B cell (primary cell): ENCODE measurements around the gene TSKU. TPM values are rescaled to one million over a fixed set of nuclear protein-coding genes. Genes with fewer than 3 reads are reported as not detected.

Experiments used
- ATAC-seq: fragments of 200-7000 bp; cut with Tn5 transposase; one replicate; pipeline ENCODE4 v1.10.0; 2021; ENCODE audit warnings: low read depth, mild to moderate bottlenecking, moderate number of reproducible peaks, moderate library complexity
- CTCF ChIA-PET: fragments of 350-600 bp; sonication (Branson Sonifier 250); formaldehyde crosslinking; loops from one replicate; lab custom pipeline; 2021; ENCODE audit warnings: antibody characterized with exemption, inconsistent platforms; lab: Charles Lee
- POLR2A ChIA-PET: fragments of 350-600 bp; sonication (Branson Sonifier 250); formaldehyde crosslinking; loops from one replicate; lab custom pipeline; 2021; ENCODE audit warnings: antibody characterized with exemption; lab: Charles Lee
- DNase-seq: peaks from one replicate; pipeline ENCODE4 v3.0.0; 2013
- H2AFZ ChIP-seq: 2 replicates; pipeline ENCODE4 v1.6.1; 2012; ENCODE audit warnings: mild to moderate bottlenecking, low read depth, low read length; ENCODE audit not compliant: insufficient read depth, poor library complexity, severe bottlenecking
- H3K27ac ChIP-seq, 2 donors: 1 replicate in 1 of 2; 2 replicates in 1 of 2; pipeline ENCODE4 v1.5.1; 2012 to 2013; ENCODE audit warnings: low read length in 2 of 2, mild to moderate bottlenecking in 2 of 2, moderate library complexity in 1 of 2
- H3K27me3 ChIP-seq, 4 experiments: fragments of 200-600 bp in 1 of 4; sonication (generic) in 1 of 4; replicated peaks in 1 of 4; 1 replicate in 2 of 4; 2 replicates in 2 of 4; pipeline versions ENCODE4 v1.6.1 to v1.7.0; 2013 to 2016; ENCODE audit warnings: low read length in 3 of 4, mild to moderate bottlenecking in 2 of 4, mixed read lengths in 1 of 4, moderate library complexity in 1 of 4; ENCODE audit not compliant: insufficient read depth in 4 of 4, control insufficient read depth in 3 of 4; ENCODE audit errors: control extremely low read depth in 1 of 4
- H3K36me3 ChIP-seq, 2 experiments: replicated peaks in 1 of 2; 1 replicate in 1 of 2; 2 replicates in 1 of 2; pipeline versions ENCODE4 v1.6.1 to v1.7.1; 2013; ENCODE audit warnings: low read length in 1 of 2; ENCODE audit not compliant: insufficient read depth in 2 of 2, control insufficient read depth in 1 of 2; ENCODE audit errors: control extremely low read depth in 1 of 2, extremely low read depth in 1 of 2
- H3K4me1 ChIP-seq, 2 donors: fragments of 200-600 bp in 1 of 2; sonication (generic) in 1 of 2; 1 replicate in 1 of 2; 2 replicates in 1 of 2; pipeline versions ENCODE4 v1.5.1 to v1.6.1; 2013 to 2017; ENCODE audit warnings: low read length in 2 of 2; ENCODE audit not compliant: control insufficient read depth in 2 of 2, insufficient read depth in 2 of 2
- H3K4me2 ChIP-seq: replicated peaks from 2 replicates; pipeline ENCODE3; 2012; ENCODE audit warnings: mild to moderate bottlenecking, low read depth, low read length; ENCODE audit not compliant: poor library complexity, severe bottlenecking
- H3K4me3 ChIP-seq, 5 experiments: fragments of 200-600 bp in 1 of 5; sonication (generic) in 1 of 5; 1 replicate in 3 of 5; 2 replicates in 2 of 5; pipeline versions ENCODE4 v1.5.1 to v1.7.0; 2011 to 2016; ENCODE audit warnings: low read length in 4 of 5, mild to moderate bottlenecking in 4 of 5, low read depth in 2 of 5, control low read depth in 1 of 5, moderate library complexity in 1 of 5; ENCODE audit not compliant: insufficient read depth in 1 of 5; ENCODE audit errors: control extremely low read depth in 1 of 5, extremely low read depth in 1 of 5
- H3K79me2 ChIP-seq: fragments of 200-600 bp; sonication (generic); one replicate; pipeline ENCODE4 v1.6.0; 2016; ENCODE audit warnings: low read length; ENCODE audit not compliant: control insufficient read depth, insufficient read depth
- H3K9ac ChIP-seq: fragments of 200-600 bp; sonication (generic); 2 replicates; pipeline ENCODE4 v1.6.1; 2017; ENCODE audit warnings: mild to moderate bottlenecking, low read length, moderate library complexity
- H3K9me3 ChIP-seq, 3 donors: one replicate each; pipeline versions ENCODE4 v1.6.1 to v1.7.1; 2013; ENCODE audit warnings: low read length in 2 of 3; ENCODE audit not compliant: control insufficient read depth in 2 of 3, insufficient read depth in 1 of 3; ENCODE audit errors: control extremely low read depth in 1 of 3
- H4K20me1 ChIP-seq: 2 replicates; pipeline ENCODE4 v1.6.0; 2012; ENCODE audit warnings: mild to moderate bottlenecking, low read length; ENCODE audit not compliant: insufficient read depth, control insufficient read depth, poor library complexity, severe bottlenecking
- H3K27ac Mint-ChIP-seq: one replicate; pipeline ENCODE4 v1.8.0; 2021; ENCODE audit warnings: mixed read lengths
- H3K27me3 Mint-ChIP-seq: one replicate; pipeline ENCODE4 v1.8.0; 2021; ENCODE audit warnings: mixed read lengths
- H3K4me1 Mint-ChIP-seq: one replicate; pipeline ENCODE4 v1.8.0; 2021; ENCODE audit warnings: mixed read lengths
- H3K4me3 Mint-ChIP-seq: one replicate; pipeline ENCODE4 v1.8.0; 2021; ENCODE audit warnings: mixed read lengths
- H3K9me3 Mint-ChIP-seq: one replicate; pipeline ENCODE4 v1.8.0; 2022; ENCODE audit warnings: mixed read lengths; ENCODE audit not compliant: insufficient read depth
- EZH2 ChIP-seq: IDR thresholded peaks from 2 replicates; pipeline ENCODE4 v1.6.1; 2012; ENCODE audit warnings: borderline replicate concordance, low read depth, mild to moderate bottlenecking, moderate library complexity, low read length; ENCODE audit not compliant: insufficient read depth, poor library complexity, severe bottlenecking
- WGBS: methylation state at CpG from one replicate; pipeline ENCODE4 v1.1.5; 2013; ENCODE audit warnings: missing lambda C conversion rate; ENCODE audit not compliant: insufficient coverage; 5-methylcytosine and 5-hydroxymethylcytosine counted together
- intact Hi-C: fragments of 100-400 bp; cut with micrococcal nuclease; formaldehyde crosslinking; loops from one replicate; pipeline ENCODE4 v1.10.0; 2022
- polyA plus RNA-seq: library from polyadenylated mRNA; depleted of rRNA; stranded (reverse); fragments of >200 nt; gene quantifications from 2 replicates; pipeline ENCODE4 v1.2.3, GENCODE V29; 2012
- total RNA-seq, 2 donors: library from RNA; stranded (reverse); fragments of 120-200 nt in 1 of 2; gene quantifications; 1 replicate in 1 of 2; 2 replicates in 1 of 2; pipeline versions ENCODE4 v1.2.3 to v1.2.4, GENCODE V29; 2013 to 2022
- TF ChIP-seq, protein P1 (sequence below): fragments of 200-600 bp; IDR thresholded peaks from one replicate; pipeline ENCODE4 v1.8.0; 2022; ENCODE audit warnings: antibody characterized with exemption, mild to moderate bottlenecking

Gene TSKU
- total and polyA plus RNA-seq, 2 donors (not counting 1 experiment from before 2014, with no cell fraction given), result not detected

DNA sequence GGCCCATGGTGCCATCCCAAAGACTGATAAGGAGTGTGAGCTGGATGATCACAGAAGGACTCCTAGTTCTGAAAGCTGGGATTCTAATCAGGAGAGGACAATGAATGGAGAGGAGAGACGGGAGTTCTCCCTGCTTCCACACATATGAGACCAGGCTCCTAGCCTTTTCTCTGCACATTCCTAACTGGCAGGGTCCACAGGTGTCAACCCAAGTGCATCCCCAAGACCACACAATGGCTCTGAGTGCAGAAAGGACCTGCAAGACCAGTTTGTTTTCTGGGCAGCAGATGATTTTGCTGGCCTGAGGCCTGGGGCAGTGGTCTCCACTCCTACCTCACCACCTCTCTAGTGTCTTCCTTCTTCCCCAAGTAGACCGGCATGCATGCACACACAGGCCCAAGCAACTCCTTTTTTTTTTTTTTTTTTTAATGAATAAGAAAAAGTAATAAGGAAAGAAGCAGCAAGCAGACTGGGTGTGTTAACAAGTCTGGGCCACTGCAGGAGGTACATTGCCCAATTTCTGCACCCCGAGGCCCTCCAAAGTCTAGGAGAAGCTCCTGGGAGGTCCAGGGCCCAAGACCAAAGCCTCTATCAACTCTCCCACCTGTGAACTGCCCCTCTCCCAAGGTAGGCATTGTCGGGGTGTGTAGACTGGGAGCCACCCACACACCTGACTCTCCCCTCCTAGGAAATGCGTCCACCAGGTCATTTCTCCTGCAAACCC, 1.2 kb upstream of the TSKU start:
- peaks cover 2 to 14% (median 10%) of the 10 kb centered on the region in 3 donors for H3K9me3 ChIP-seq
- CTCF ChIA-PET, result interaction anchor here (0.7 to 1.1 kb wide), 2 partner anchors 10 to 137 kb away, joined by 3 to 5 read pairs; no protein-coding TSS in a partner anchor
- peaks cover 0 to 60% (median 29%) of the 10 kb centered on the region in 4 experiments for H3K27me3 ChIP-seq
- intact Hi-C loops, result no loop called here
- H3K27me3 Mint-ChIP-seq, result peaks cover 61% of the 10 kb centered on the region
- H3K4me1 Mint-ChIP-seq, result peaks cover 7% of the 10 kb centered on the region
- H3K4me2 ChIP-seq, result no peak overlapping the region
- peak overlapping the region; percentile 44 for H3K4me3 Mint-ChIP-seq
- 100% methylated on average over 1 of the region's 5 CpGs for WGBS
- no peak overlapping the region for H3K27ac ChIP-seq
- POLR2A ChIA-PET, result no interaction called here
- TF ChIP-seq EZH2, result no peak
- TF ChIP-seq, protein P1, sequence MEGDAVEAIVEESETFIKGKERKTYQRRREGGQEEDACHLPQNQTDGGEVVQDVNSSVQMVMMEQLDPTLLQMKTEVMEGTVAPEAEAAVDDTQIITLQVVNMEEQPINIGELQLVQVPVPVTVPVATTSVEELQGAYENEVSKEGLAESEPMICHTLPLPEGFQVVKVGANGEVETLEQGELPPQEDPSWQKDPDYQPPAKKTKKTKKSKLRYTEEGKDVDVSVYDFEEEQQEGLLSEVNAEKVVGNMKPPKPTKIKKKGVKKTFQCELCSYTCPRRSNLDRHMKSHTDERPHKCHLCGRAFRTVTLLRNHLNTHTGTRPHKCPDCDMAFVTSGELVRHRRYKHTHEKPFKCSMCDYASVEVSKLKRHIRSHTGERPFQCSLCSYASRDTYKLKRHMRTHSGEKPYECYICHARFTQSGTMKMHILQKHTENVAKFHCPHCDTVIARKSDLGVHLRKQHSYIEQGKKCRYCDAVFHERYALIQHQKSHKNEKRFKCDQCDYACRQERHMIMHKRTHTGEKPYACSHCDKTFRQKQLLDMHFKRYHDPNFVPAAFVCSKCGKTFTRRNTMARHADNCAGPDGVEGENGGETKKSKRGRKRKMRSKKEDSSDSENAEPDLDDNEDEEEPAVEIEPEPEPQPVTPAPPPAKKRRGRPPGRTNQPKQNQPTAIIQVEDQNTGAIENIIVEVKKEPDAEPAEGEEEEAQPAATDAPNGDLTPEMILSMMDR, result no peak
- H3K4me3 ChIP-seq, result no peak overlapping the region
- H2AFZ ChIP-seq, result no peak overlapping the region
- no peaks in the 10 kb centered on the region for H4K20me1 ChIP-seq
- H3K36me3 ChIP-seq, result no peaks in the 10 kb centered on the region
- no peaks in the 10 kb centered on the region for H3K79me2 ChIP-seq
- peaks cover 16 to 17% of the 10 kb centered on the region in 2 donors for H3K4me1 ChIP-seq
- H3K27ac Mint-ChIP-seq, result no peak overlapping the region
- DNase-seq, result no peak
- H3K9ac ChIP-seq, result no peak overlapping the region
- peaks cover 4% of the 10 kb centered on the region for H3K9me3 Mint-ChIP-seq
- no peak for ATAC-seq
